ENCODE results near the gene SLC34A3.
A peak's percentile ranks its signal among the peaks of the same experiment; 100 is the strongest.

The SLC34A3 gene

GRCh38 chr9:137217276-137218211 is 13.2 kb upstream of the SLC34A3 start:
- DNase-seq (ENCODE audit: low read depth in 3 of 3) = no peak

GRCh38 chr9:137218212-137218753 is 12.4 kb upstream of the SLC34A3 start:
- no peak for DNase-seq (ENCODE audit: low read depth in 3 of 3)

DNA sequence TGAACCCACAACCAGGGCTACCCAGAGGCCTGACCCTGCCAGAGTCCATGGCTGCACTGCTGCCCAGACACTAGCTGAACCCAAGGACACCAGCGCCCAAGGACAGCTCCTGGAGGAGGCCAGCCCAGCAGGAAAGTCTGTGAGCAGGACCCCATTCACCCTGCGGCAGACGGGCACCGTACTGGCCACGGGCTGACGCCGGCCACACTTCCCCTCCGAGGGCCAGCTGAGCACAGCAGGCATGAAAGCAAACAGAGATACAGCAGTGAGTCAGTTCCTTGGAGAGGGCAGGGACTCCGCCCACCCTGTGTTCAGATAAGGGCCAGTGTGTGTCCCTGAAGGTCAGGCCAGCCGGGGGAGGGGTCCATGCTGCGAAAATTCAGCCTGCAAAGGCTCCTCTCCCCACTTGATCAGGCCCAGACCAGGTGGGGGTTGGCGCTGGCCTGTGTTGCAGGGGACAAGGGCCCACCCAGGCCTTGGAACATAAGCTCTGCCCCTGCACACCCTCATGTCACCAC is 11.9 kb upstream of the SLC34A3 start:
- DNase-seq (ENCODE audit: low read depth in 3 of 3) = no peak

DNA sequence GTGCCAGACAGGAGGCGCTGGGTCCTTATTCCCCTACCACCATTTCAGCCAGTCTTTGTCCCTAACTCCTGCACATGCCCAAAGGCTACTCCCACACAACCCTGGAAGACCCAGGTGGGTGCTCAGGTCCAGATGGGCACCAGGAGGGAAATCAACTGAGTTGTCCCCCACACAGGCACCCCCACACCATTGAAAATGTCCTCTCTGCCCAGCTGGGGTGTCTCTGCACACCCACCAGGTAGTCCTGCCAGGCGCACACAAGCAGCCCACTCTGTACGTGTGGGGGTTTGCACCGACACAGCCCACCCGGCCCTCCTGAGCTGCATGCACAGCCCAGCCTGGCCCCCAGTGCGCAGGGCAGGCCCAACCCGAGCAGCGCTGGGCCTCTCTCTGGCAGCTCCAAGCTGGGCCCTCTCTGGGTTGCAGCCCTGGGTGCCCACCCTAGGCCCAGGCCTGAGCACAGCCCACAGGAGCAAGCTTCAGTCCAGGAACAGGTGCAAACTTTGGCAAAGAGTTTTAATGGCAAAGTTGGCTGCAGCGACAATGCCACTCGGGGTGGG is 10.9 kb upstream of the SLC34A3 start:
- DNase-seq (ENCODE audit: low read depth in 3 of 3) = no peak

GRCh38 chr9:137220317-137221094 is 10.2 kb upstream of the SLC34A3 start:
- no peak for DNase-seq (ENCODE audit: low read depth in 3 of 3)

DNA sequence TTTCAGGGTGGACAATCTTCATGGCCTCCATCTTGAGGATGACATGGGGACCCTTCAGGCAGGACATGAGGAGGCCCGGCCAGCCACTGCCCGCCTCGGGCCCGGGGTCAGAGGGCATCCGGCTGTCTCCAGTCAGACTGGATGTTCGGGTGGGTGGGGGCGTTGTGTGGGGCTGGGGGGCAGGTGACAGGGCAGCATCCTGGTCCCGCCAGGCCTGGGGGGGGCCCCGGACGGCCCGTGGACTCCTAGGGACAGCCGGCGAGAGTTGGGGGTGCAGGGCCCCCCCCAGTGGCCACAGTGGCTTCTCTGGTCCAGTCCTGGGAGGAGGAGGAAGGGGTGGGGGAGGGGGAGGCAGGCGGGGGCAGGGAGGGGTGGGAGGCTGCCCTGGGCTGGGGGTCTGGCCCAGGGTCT is 9.6 kb upstream of the SLC34A3 start:
- no peak for DNase-seq (ENCODE audit: low read depth in 3 of 3)

- DNase-seq (ENCODE audit: low read depth in 3 of 3) = no peak
These were observed 9.1 kb upstream of the SLC34A3 start for GRCh38 chr9:137221506-137222111.

DNA sequence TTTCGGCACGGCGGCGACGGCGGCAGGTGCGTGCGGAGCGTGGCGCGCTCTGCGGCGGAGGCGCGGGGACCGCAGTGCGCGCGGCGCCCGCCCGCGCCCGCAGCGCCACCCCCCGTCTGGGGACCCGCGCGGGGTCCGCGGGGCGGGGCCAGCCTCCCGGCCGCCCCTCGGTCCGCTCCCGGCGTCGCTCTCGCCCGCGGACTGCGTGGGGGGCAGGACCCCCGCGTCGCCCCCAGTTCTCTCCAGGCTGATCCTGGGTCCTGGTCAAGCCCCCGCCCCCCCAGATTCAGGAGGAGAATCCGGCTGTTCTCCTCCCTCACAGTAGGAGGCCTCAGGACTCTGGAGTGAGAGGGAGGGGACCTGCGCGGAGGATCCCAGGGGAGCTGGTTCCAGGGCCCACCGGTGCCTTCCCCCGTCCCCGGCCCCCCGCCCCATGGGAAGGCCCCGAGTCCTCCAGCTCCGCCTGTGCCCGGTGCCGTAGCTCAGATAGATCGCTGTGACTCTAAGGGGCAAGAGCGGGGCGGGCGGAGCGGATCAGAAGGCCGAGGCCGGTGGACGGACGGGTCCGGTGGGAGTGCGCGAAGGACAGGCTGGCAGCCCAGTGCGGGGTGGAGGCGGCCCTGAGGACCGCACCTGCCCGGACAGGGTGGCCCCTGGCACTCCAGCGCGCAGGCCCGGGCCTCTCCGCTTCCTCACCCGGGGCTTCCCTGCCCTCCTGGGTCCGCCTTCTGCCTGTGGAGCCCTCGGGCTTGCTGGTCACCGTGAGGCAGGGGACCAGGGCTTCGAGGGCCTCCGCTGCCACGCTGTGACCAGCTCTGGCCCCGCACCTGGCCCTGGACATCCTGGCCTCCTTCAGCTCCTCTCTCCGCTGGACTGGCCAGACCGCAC is 8.3 kb upstream of the SLC34A3 start, which contains the start of gene RNF208:
TSS of gene RNF208 (minus strand) at position 51 of the 888 bp plus-strand sequence. CDS start 1,028 bp downstream, outside the sequence.
- DNase-seq (ENCODE audit: low read depth in 3 of 3) = no peak

DNA sequence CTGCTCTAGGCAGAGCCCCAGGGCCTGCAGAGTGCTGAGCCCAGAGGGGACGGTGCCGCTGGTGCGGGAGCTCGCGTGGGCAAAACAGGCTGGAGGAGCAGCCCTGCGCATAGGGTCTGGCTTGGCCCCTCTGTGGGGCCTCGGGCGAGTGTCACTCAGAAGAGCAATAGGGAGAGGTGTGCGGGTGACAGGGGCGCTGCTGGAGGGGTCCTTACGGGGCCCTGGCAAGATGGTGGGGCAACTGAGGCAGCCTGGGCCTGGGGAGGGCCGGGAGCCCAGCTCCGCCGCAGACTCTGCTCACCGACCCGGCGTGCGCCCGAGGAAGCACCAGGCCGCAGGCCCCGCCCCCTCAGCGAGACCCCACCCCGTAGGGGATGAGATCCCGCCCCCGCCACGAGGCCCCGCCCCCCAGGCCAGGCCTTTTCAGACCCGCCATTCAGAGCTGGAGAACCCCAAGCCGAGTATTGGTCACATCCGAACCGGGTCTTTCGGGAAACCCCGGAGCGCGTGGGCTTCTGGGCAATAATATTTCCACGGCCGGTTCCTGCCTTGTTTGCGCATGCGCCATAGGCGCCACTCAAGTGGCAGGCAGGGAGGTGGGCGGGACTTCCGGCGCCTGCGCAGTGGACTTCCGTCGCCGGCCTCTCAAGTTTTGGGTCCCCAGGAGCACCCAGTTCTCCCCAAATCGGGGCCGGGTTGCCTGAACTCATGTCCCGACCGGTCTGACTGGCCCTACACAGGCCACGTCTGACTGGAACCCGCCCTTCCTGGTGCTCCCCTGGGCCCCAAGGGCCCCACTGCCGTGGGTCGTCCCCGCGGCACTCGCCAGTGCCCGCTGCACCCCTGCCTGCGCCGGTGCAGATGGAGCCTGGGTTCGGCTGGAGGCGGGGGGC is 7.4 kb upstream of the SLC34A3 start:
- peak; percentile 98 to 99 (median 98) for DNase-seq (ENCODE audit: low read depth in 3 of 3)

DNA sequence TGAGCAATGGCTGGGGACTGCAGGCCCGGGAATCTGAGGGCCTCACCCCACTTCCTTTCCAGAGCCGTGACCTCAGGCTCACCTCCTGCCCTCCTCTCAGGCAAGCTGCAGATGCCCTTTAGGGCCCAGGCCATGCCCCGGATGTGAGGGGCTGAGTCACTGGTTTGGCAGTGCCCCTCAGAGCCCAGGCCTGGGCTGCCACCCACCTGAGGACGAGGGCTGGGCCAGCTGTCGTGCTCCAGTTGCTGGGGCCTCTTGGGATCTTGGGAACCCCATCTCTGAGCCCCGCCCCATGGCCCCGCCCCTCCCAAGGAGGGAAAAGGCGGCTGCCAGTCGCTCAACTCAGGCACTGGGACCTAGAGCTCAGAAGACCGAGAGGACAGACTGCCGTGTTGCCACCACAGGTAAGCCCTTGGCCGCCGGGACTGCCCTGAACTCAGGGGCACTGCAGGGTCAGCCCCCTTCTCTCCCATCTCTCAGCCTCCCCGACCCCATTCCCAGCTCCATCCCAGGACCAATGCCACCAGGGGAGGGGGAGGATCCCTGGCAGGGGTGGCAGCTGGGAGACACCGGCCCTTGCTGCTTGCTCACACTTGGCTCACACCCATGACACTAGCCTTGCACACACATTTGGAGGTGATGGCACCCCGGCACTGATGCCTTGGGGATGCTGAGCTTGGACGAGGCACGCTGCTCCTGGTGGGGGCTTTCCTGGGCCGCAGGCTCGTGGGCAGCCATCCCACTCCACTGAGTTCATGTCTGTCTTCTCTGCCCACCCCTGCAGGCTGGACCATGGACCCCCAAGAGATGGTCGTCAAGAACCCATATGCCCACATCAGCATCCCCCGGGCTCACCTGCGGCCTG is 5.6 kb upstream of the SLC34A3 start, which contains the start of gene CYSRT1:
TSS of gene CYSRT1 (plus strand) at position 345 of the 865 bp plus-strand sequence. CDS start at position 793, 448 bp downstream.
- DNase-seq (ENCODE audit: low read depth in 3 of 3) = no peak

GRCh38 chr9:137225699-137226331 is 4.9 kb upstream of the SLC34A3 start:
- no peak for DNase-seq (ENCODE audit: low read depth in 3 of 3)

DNA sequence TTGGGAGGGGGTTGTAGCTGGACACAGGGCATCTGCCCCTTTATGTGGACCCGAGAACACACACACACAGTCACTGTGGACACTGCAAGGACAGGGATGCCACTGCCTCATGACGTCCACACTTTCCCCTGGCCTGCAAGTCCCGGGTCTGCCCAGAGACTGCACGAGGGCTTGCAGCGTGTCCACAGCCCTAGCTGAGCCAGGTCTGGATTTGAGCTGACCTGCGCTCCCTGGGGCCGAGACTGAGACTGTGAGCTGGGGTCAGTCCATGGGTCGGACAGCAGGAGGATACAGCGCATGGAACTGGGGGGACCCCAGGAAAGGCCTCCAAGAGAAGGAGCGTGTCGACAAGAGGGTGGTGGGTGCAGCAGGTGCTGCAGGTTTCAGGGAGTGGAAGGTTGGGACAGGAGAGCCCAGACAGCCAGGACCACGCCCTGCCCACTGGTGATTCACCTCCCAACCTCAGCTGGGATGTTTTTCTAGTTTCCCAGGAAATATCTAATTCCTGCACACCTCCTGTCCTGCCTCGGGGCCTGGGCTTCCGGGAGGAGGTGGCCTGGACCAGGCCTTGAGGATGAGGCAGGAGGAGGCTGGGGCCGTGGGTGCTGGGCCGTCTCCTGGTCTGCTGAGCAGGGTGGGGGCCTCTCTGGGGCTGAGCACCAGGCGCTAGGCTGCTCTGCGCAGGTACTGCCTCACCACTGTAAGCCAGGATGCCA is 4.2 kb upstream of the SLC34A3 start:
- DNase-seq (ENCODE audit: low read depth in 3 of 3) = no peak

- DNase-seq (ENCODE audit: low read depth in 3 of 3) = peak; percentile 65 to 71 (median 67)
These were observed 3.4 kb upstream of the SLC34A3 start, which contains the start of gene RNF224 for GRCh38 chr9:137227054-137227852. RNF224 (plus strand) TSS chr9:137227502; CDS start chr9:137228336, 834 bp downstream.

DNA sequence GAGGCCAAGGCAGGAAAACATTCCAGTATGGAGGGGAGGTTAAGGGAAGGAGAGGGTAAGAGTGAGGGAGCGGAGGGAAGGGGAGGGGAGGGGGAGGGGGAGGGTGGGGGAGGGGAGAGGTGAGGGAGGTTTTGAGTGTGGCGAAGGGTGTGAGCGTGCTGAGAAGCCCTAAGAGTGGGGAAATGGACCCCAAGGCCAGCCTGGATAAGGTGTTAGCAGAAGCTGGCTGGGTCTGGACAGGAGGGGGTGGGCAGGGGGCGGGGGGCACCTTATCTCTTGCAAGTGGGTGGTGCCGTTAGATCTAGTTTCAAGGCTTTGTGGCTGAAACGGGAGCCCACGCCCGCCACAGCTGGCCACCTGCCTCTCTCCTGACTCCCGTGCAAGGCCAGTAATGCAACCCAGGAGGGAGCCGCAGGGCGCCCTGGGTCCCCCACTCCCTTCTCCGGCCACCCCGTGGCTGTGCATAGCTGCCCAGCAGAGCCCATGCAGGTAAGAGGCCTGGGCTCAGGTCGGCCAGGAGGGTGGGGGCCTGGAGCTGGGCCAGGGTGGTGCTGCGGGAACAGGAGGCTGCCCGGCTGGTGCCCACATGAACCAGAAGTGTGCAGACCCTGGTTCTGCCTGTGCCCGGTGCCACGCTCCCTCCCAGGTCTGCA is 2.7 kb upstream of the SLC34A3 start:
- no peak for DNase-seq (ENCODE audit: low read depth in 3 of 3)

DNA sequence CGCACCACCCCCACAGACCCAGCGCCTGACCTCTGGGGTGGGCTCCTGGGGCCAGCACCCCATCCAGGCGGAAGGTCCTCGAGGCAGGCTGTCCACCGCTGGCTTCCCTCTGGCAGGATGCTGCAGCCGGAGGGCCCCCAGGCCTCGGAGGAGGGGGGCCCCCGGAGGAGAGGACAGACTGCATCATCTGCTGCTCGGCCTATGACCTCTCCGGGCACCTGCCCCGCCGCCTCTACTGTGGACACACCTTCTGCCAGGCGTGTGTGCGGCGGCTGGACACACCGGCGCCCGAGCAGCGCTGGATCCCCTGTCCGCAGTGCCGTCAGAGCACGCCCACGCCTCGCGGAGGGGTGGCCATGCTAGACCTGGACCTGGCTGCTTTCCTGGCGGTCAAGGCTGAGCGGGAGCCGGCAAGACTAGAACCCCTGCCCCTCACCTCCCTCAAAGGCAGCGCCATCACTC is 2.2 kb upstream of the SLC34A3 start:
- no peak for DNase-seq (ENCODE audit: low read depth in 3 of 3)
